Left ventricle myocardium inferior (tissue), 1 donor: ENCODE measurements around the gene FNDC8. TPM values are rescaled to one million over a fixed set of nuclear protein-coding genes. Genes with fewer than 3 reads are reported as not detected.
"Not testable (repeated sequence)": the region's sequence is repeated elsewhere in the genome, so short reads cannot be mapped to it uniquely, and the experiment has no call there.

Experiments used
- DNase-seq: peaks from one replicate; pipeline ENCODE4 v3.0.0-alpha.2; 2020
- H3K27ac ChIP-seq: fragments of 200-600 bp; replicated peaks from 2 replicates; pipeline ENCODE4 v1.8.0; 2021
- H3K27me3 ChIP-seq: fragments of 200-600 bp; 2 replicates; pipeline ENCODE4 v1.8.0; 2021; ENCODE audit warnings: low read depth
- H3K36me3 ChIP-seq: fragments of 200-600 bp; 2 replicates; pipeline ENCODE4 v1.8.0; 2021
- H3K4me1 ChIP-seq: fragments of 200-600 bp; 2 replicates; pipeline ENCODE4 v1.8.0; 2021
- H3K4me3 ChIP-seq: fragments of 200-600 bp; 2 replicates; pipeline ENCODE4 v1.8.0; 2021; ENCODE audit warnings: mild to moderate bottlenecking, moderate library complexity
- H3K9me3 ChIP-seq: fragments of 200-600 bp; replicated peaks from 2 replicates; pipeline ENCODE4 v1.8.0; 2021
- CTCF ChIP-seq: fragments of 200-600 bp; IDR thresholded peaks from 2 replicates; pipeline ENCODE4 v1.8.0; 2021; ENCODE audit warnings: antibody characterized with exemption, mild to moderate bottlenecking, borderline replicate concordance
- intact Hi-C: fragments of 100-400 bp; cut with micrococcal nuclease; formaldehyde crosslinking; loops from one replicate; pipeline ENCODE4 v1.11.0; 2022
- total RNA-seq: library from RNA; stranded (reverse); fragmentation: NEBNext Ultra II Directional; extraction: Animal tissue kit (Norgen Biotek cat#: 25700); gene quantifications from one replicate; pipeline ENCODE4 v1.2.1, GENCODE V29; 2021
- donor health status: DM: no; HTN: yes; CAD: no; lungs with severe emphysema.

The FNDC8 gene
- total RNA-seq, 1 donor from 2014 or later = not detected

GRCh38 chr17:35147375-35147905 lies 26.0 kb downstream of the FNDC8 start, which contains the start of gene UNC45B:
Gene UNC45B (plus strand): TSS chr17:35147817. CDS start chr17:35148264, 447 bp downstream.
- peak; percentile 69 for DNase-seq
- no peak for TF ChIP-seq CTCF
- intact Hi-C loops = no loop called here
- Histone ChIP-seq H3K4me3 (peak within 1 kb of the TSS; percentile 68), H3K9me3 (no peaks in the 10 kb centered on the region), H3K4me1 (peaks cover 54% of the 10 kb centered on the region), H3K27me3 (no peaks in the 10 kb centered on the region), H3K36me3 (peaks cover 15% of the 10 kb centered on the region), H3K27ac (peak within 1 kb of the TSS; percentile 87)

- TF ChIP-seq CTCF = no peak
- Histone ChIP-seq H3K9me3 (no peaks in the 10 kb centered on the region), H3K27me3 (no peaks in the 10 kb centered on the region), H3K27ac (peak overlapping the region; percentile 87), H3K36me3 (peaks cover 15% of the 10 kb centered on the region), H3K4me1 (peaks cover 58% of the 10 kb centered on the region), H3K4me3 (peak overlapping the region; percentile 68)
- intact Hi-C loops = no loop called here
- DNase-seq = no peak
Observed at GRCh38 chr17:35148144-35148543, 26.7 kb downstream of the FNDC8 start.

- DNase-seq = no peak
- intact Hi-C loops = no loop called here
- peaks cover 22% of the 10 kb centered on the region for H3K36me3 ChIP-seq
- no peaks in the 10 kb centered on the region for H3K9me3 ChIP-seq
- no peak for TF ChIP-seq CTCF
- H3K4me1 ChIP-seq = peaks cover 58% of the 10 kb centered on the region
- H3K27me3 ChIP-seq = no peaks in the 10 kb centered on the region
- no peak overlapping the region for H3K27ac ChIP-seq
- H3K4me3 ChIP-seq = peak overlapping the region; percentile 68
Observed at GRCh38 chr17:35149941-35150340, 28.5 kb downstream of the FNDC8 start.

GRCh38 chr17:35151080-35151479 lies 29.7 kb downstream of the FNDC8 start:
- H3K4me3 ChIP-seq, H3K27ac ChIP-seq, H3K9me3 ChIP-seq, H3K27me3 ChIP-seq, DNase-seq, intact Hi-C loops: not testable (repeated sequence)
- H3K36me3 ChIP-seq = peaks cover 33% of the 10 kb centered on the region
- peaks cover 55% of the 10 kb centered on the region for H3K4me1 ChIP-seq

- TF ChIP-seq CTCF = no peak
- Histone ChIP-seq H3K9me3 (no peaks in the 10 kb centered on the region), H3K36me3 (peaks cover 44% of the 10 kb centered on the region), H3K27me3 (no peaks in the 10 kb centered on the region), H3K27ac (no peak overlapping the region), H3K4me1 (peaks cover 44% of the 10 kb centered on the region), H3K4me3 (no peak overlapping the region)
- intact Hi-C loops = no loop called here
- DNase-seq = no peak
Observed at GRCh38 chr17:35152421-35153140, 31.2 kb downstream of the FNDC8 start.
